Activated naive CD4-positive, alpha-beta T cell treated with anti-CD3 and anti-CD28 coated beads for 36 hours (primary cell): ENCODE results near the gene KIAA0825. TPM values are rescaled to one million over a fixed set of nuclear protein-coding genes. Genes with fewer than 3 reads are reported as not detected.
"Not testable (repeated sequence)": the region's sequence is repeated elsewhere in the genome, so short reads cannot be mapped to it uniquely, and the experiment has no call there.

Experiments
- CTCF ChIA-PET: fragments of 350-600 bp; sonication (Branson Sonifier 250); formaldehyde crosslinking; loops from one replicate; lab custom pipeline; 2021; ENCODE audit warnings: antibody characterized with exemption; lab: Charles Lee
- DNase-seq: peaks from one replicate; pipeline ENCODE4 v3.0.0-alpha.2; 2020
- H3K27ac Mint-ChIP-seq: one replicate; pipeline ENCODE4 v1.8.0; 2021; ENCODE audit warnings: mild to moderate bottlenecking, mixed read lengths
- H3K27me3 Mint-ChIP-seq: one replicate; pipeline ENCODE4 v1.8.0; 2021; ENCODE audit warnings: low read depth, mixed read lengths
- H3K36me3 Mint-ChIP-seq: one replicate; pipeline ENCODE4 v1.8.0; 2021; ENCODE audit warnings: low read depth, mixed read lengths
- H3K4me1 Mint-ChIP-seq: one replicate; pipeline ENCODE4 v1.8.0; 2021; ENCODE audit warnings: low read depth, mixed read lengths
- H3K4me3 Mint-ChIP-seq: one replicate; pipeline ENCODE4 v1.8.0; 2021; ENCODE audit warnings: mild to moderate bottlenecking, moderate library complexity, mixed read lengths
- H3K9me3 Mint-ChIP-seq: one replicate; pipeline ENCODE4 v1.8.0; 2021; ENCODE audit warnings: mixed read lengths
- intact Hi-C: fragments of 100-400 bp; cut with micrococcal nuclease; formaldehyde crosslinking; loops from one replicate; pipeline ENCODE4 v1.15.1; 2023
- total RNA-seq, 2 experiments: library from RNA; stranded (reverse); gene quantifications; one replicate each; pipeline ENCODE4 v1.2.3, GENCODE V29; 2021

Gene KIAA0825
- total RNA-seq, 2 experiments from 2014 or later: 0.07 to 0.24 TPM

- intact Hi-C loops, H3K4me1 Mint-ChIP-seq: not testable (repeated sequence)
- H3K9me3 Mint-ChIP-seq: peaks cover 15% of the 10 kb centered on the region
Measured at GRCh38 chr5:94143621-94144020, 474.8 kb downstream of the KIAA0825 start.

DNA sequence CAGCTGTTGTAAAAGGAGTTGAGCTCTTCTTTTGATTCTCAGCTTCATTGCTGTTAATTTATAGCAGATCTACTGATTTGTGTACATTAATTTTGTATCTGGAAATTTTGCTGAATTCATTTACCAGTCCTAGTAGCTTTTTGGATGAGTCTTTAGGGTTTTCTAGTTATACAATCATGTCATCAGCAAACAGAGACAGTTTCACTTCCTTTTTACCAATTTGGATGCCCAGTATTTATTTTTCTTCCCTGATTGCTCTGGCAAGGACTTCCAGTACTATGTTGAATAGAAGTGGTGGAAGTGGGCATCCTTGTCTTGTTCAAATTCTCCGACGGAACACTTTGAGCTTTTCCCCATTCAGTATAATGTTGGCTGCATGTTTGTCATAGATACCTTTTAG is 478.1 kb downstream of the KIAA0825 start:
- H3K27me3 Mint-ChIP-seq: peaks cover 25% of the 10 kb centered on the region
- no peak for DNase-seq
- no peak overlapping the region for H3K27ac Mint-ChIP-seq
- H3K9me3 Mint-ChIP-seq: peaks cover 12% of the 10 kb centered on the region
- CTCF ChIA-PET: no interaction called here
- H3K4me3 Mint-ChIP-seq: no peak overlapping the region
- H3K36me3 Mint-ChIP-seq: peaks cover 3% of the 10 kb centered on the region
- no peaks in the 10 kb centered on the region for H3K4me1 Mint-ChIP-seq
- intact Hi-C loops: no loop called here

More at GRCh38 chr5:94143621-94144020, 474.8 kb downstream of the KIAA0825 start:
- H3K27me3 Mint-ChIP-seq: peaks cover 30% of the 10 kb centered on the region
- CTCF ChIA-PET, H3K4me3 Mint-ChIP-seq, H3K27ac Mint-ChIP-seq, DNase-seq, H3K36me3 Mint-ChIP-seq: not testable (repeated sequence)

- Mint-ChIP-seq H3K4me3 (no peak overlapping the region), H3K27me3 (no peaks in the 10 kb centered on the region), H3K9me3 (peaks cover 8% of the 10 kb centered on the region), H3K36me3 (no peaks in the 10 kb centered on the region), H3K4me1 (no peaks in the 10 kb centered on the region), H3K27ac (no peak overlapping the region)
- CTCF ChIA-PET: no interaction called here
- intact Hi-C loops: no loop called here
- no peak for DNase-seq
Measured at GRCh38 chr5:94130077-94130476, 488.3 kb downstream of the KIAA0825 start.

DNA sequence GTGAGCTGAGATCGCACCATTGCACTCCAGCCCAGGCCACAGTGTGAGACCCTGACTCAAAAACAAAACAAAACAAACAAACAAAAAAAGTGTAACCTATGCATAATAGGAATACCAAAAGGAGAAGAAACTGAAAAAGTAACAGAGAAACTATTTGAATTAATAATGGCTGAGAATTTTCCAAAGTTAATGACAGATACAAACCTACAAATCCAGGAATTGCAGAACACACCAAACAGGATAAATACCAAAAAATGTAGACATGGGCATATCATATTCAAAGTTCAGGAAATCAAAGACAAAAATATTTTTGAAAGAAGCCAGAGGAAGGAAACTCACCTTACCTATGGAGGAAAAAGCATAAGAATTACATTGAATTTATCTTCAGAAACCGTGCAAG is 493.3 kb downstream of the KIAA0825 start:
- H3K36me3 Mint-ChIP-seq: no peaks in the 10 kb centered on the region
- H3K27me3 Mint-ChIP-seq: peaks cover 6% of the 10 kb centered on the region
- no peaks in the 10 kb centered on the region for H3K4me1 Mint-ChIP-seq
- no peak for DNase-seq
- intact Hi-C loops: no loop called here
- H3K27ac Mint-ChIP-seq: no peak overlapping the region
- CTCF ChIA-PET: no interaction called here
- H3K9me3 Mint-ChIP-seq: peaks cover 4% of the 10 kb centered on the region
- no peak overlapping the region for H3K4me3 Mint-ChIP-seq

DNA sequence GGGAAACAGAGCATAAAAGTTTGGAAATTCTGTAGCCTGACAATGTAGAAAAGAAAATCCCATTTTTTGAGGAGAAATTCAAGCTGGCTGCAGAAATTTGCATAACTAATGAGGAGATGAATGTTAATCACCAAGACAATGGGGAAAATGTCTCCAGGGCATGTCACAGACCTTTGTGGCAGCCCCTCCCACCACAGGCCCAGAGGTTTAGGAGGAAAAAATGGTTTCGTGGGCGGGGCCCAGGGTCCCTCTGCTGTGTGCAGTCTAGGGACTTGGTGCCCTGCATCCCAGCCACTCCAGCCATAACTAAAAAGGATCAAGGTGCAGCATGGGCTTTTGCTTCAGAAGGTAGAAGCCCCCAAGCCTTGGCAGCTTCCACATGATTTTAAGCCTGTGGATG is 502.1 kb downstream of the KIAA0825 start:
- CTCF ChIA-PET, H3K4me3 Mint-ChIP-seq, H3K4me1 Mint-ChIP-seq, DNase-seq, H3K27ac Mint-ChIP-seq, H3K36me3 Mint-ChIP-seq: not testable (repeated sequence)
- H3K27me3 Mint-ChIP-seq: peaks cover 12% of the 10 kb centered on the region
- intact Hi-C loops: loop anchor here (10.0 kb wide), 1 partner anchor 492 kb away; no protein-coding TSS in a partner anchor
- peaks cover 17% of the 10 kb centered on the region for H3K9me3 Mint-ChIP-seq

DNA sequence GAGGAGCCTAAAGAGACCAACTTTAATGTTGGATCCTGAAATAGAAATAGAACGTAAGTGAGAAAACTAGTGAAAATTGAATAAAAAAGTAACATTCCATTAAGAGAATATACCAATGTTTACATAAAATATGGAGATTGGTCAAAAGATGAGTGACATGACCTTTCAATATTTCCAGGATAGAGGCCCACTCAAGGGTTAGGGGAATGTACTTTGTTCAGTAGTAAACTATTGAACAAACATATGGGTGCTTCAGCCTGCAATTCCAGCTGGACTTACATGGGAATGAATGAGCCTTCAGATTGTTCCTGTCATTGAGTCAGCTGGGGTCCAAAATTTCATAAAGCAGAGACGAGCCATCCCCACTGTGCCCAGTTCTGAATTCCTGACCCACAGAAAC is 505.3 kb downstream of the KIAA0825 start:
- intact Hi-C loops: loop anchor here (5.0 to 10.0 kb wide), 4 partner anchors 96 to 531 kb away; partner anchors contain the start of genes NR2F1 and NR2F1-AS1
- H3K27me3 Mint-ChIP-seq: peaks cover 7% of the 10 kb centered on the region
- H3K4me3 Mint-ChIP-seq: no peak overlapping the region
- CTCF ChIA-PET: no interaction called here
- peaks cover 17% of the 10 kb centered on the region for H3K9me3 Mint-ChIP-seq
- H3K36me3 Mint-ChIP-seq: peaks cover 11% of the 10 kb centered on the region
- H3K4me1 Mint-ChIP-seq: peaks cover 20% of the 10 kb centered on the region
- no peak overlapping the region for H3K27ac Mint-ChIP-seq
- DNase-seq: no peak

GRCh38 chr5:94111209-94112004 is 507.0 kb downstream of the KIAA0825 start:
- peak overlapping the region; percentile 89 for H3K4me3 Mint-ChIP-seq
- DNase-seq: peak; percentile 96
- peaks cover 7% of the 10 kb centered on the region for H3K27me3 Mint-ChIP-seq
- H3K36me3 Mint-ChIP-seq: peaks cover 18% of the 10 kb centered on the region
- H3K27ac Mint-ChIP-seq: peak overlapping the region; percentile 84
- H3K4me1 Mint-ChIP-seq: peaks cover 22% of the 10 kb centered on the region
- H3K9me3 Mint-ChIP-seq: peaks cover 12% of the 10 kb centered on the region
- CTCF ChIA-PET: interaction anchor here (1.7 kb wide), 1 partner anchor 15 kb away, joined by 3 read pairs; no protein-coding TSS in a partner anchor
- intact Hi-C loops: loop anchor here (1.0 to 10.0 kb wide), 6 partner anchors 94 to 682 kb away; partner anchors contain the start of genes KIAA0825, NR2F1, NR2F1-AS1 and SLF1

DNA sequence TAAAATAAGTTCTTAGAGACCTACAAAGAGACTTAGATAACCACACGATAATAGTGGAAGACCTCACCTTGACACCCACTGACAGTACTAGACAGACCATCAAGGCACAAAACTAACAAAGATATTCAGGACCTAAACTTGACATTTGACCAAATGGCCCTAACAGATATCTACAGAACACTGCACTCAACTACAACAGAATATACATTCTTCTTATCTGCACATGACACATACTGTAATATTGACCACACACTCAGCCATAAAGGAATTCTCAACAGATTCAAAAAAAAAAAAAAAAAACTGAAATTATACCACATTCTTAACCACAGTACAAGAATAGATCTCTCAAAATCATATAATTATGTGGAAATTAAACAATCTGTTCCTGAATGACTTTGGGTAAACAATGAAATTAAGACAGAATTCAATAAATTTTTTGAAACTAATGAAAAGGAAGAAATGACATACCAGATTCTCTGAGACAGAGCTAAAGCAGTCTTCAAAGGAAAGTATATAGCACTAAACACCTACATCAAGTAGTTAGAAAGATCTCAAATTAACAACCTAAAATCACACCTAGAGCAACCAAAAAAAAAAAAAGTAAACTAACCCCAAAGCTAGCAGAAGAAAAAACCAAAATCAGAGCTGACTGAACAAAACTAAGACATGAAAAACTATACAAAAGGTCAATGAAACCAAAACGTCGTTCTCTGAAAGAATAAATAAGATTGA is 514.7 kb downstream of the KIAA0825 start:
- Mint-ChIP-seq H3K4me3 (no peak overlapping the region), H3K27ac (no peak overlapping the region), H3K4me1 (peaks cover 43% of the 10 kb centered on the region), H3K36me3 (peaks cover 47% of the 10 kb centered on the region), H3K27me3 (no peaks in the 10 kb centered on the region), H3K9me3 (peaks cover 20% of the 10 kb centered on the region)
- intact Hi-C loops: no loop called here
- DNase-seq: no peak
- CTCF ChIA-PET: interaction anchor here (0.6 kb wide), 1 partner anchor 22 kb away, joined by 3 read pairs; no protein-coding TSS in a partner anchor

Other genes with a start within 250 kb of the KIAA0825 start
- gene SLF1, start 65 bp upstream of the KIAA0825 start, total RNA-seq: 10 to 100 TPM; 12.4 to 12.8 TPM